ENCODE data around the gene GALNT14.
"Not testable (repeated sequence)": the region's sequence is repeated elsewhere in the genome, so short reads cannot be mapped to it uniquely, and the experiment has no call there.

The GALNT14 gene

GRCh38 chr2:30910686-30911085 is 227.6 kb downstream of the GALNT14 start:
- no peak for TF ChIP-seq CTCF (IDR thresholded peaks at IDR 0.05; ENCODE audit: low read depth, low read length)
- H3K4me3 ChIP-seq (ENCODE audit: low read depth, low read length): no peak overlapping the region

- H3K4me3 ChIP-seq (ENCODE audit: low read depth, low read length): not testable (repeated sequence)
Observed at GRCh38 chr2:30904437-30904836, 233.8 kb downstream of the GALNT14 start.

GRCh38 chr2:30903326-30903725 is 234.9 kb downstream of the GALNT14 start:
- no peak for TF ChIP-seq CTCF (IDR thresholded peaks at IDR 0.05; ENCODE audit: low read depth, low read length)

GRCh38 chr2:30900381-30900780 is 237.9 kb downstream of the GALNT14 start:
- H3K4me3 ChIP-seq (ENCODE audit: low read depth, low read length): no peak overlapping the region
- TF ChIP-seq CTCF (IDR thresholded peaks at IDR 0.05; ENCODE audit: low read depth, low read length): no peak

More at GRCh38 chr2:30903326-30903725, 234.9 kb downstream of the GALNT14 start:
- H3K4me3 ChIP-seq (ENCODE audit: low read depth, low read length): no peak overlapping the region

- no peak for TF ChIP-seq CTCF (IDR thresholded peaks at IDR 0.05; ENCODE audit: low read depth, low read length)
- H3K4me3 ChIP-seq (ENCODE audit: low read depth, low read length): no peak overlapping the region
Observed at GRCh38 chr2:30899516-30900054, 238.7 kb downstream of the GALNT14 start.

- TF ChIP-seq CTCF (IDR thresholded peaks at IDR 0.05; ENCODE audit: low read depth, low read length): no peak
- H3K4me3 ChIP-seq (ENCODE audit: low read depth, low read length): no peak overlapping the region
Observed at GRCh38 chr2:30897539-30897938, 240.7 kb downstream of the GALNT14 start.

GRCh38 chr2:30894498-30895119 is 243.6 kb downstream of the GALNT14 start:
- no peak overlapping the region for H3K4me3 ChIP-seq (ENCODE audit: low read depth, low read length)
- no peak for TF ChIP-seq CTCF (IDR thresholded peaks at IDR 0.05; ENCODE audit: low read depth, low read length)

All from WI38 (cell line).